NK-92 treated with Interleukin-12 subunit alpha and Interleukin-12 subunit beta, amount 100 ng/mL, for 24 hours (cell line): Measurements from ENCODE around the gene SH3GL1.

Source experiments
- DNase-seq: peaks from one replicate; lab custom pipeline; 2025; lab: John Stamatoyannopoulos, UW

Gene SH3GL1

GRCh38 chr19:4396949-4397783, 3.2 kb downstream of the SH3GL1 start:
- no peak for DNase-seq

- no peak for DNase-seq
Observed at GRCh38 chr19:4393947-4394590, 6.3 kb downstream of the SH3GL1 start.

GRCh38 chr19:4391701-4392483, 8.5 kb downstream of the SH3GL1 start:
- no peak for DNase-seq

GRCh38 chr19:4391306-4391693, 9.0 kb downstream of the SH3GL1 start:
- DNase-seq = no peak

- no peak for DNase-seq
Observed at GRCh38 chr19:4390567-4391305, 9.6 kb downstream of the SH3GL1 start.

- no peak for DNase-seq
Observed at GRCh38 chr19:4390017-4390566, 10.3 kb downstream of the SH3GL1 start.

- no peak for DNase-seq
Observed at GRCh38 chr19:4389511-4390016, 10.8 kb downstream of the SH3GL1 start.

- no peak for DNase-seq
Observed at GRCh38 chr19:4389064-4389375, 11.3 kb downstream of the SH3GL1 start.

GRCh38 chr19:4388337-4389063, 11.8 kb downstream of the SH3GL1 start:
- no peak for DNase-seq

GRCh38 chr19:4386041-4386782, 14.1 kb downstream of the SH3GL1 start:
- DNase-seq = no peak

GRCh38 chr19:4385291-4386040, 14.9 kb downstream of the SH3GL1 start:
- no peak for DNase-seq

- no peak for DNase-seq
Observed at GRCh38 chr19:4380254-4380727, 20.1 kb downstream of the SH3GL1 start.

- DNase-seq = no peak
Observed at GRCh38 chr19:4379383-4380253, 20.7 kb downstream of the SH3GL1 start.

- no peak for DNase-seq
Observed at GRCh38 chr19:4378886-4379285, 21.5 kb downstream of the SH3GL1 start.

- no peak for DNase-seq
Observed at GRCh38 chr19:4376991-4377781, 23.2 kb downstream of the SH3GL1 start.

GRCh38 chr19:4376671-4376990, 23.7 kb downstream of the SH3GL1 start:
- no peak for DNase-seq

GRCh38 chr19:4376028-4376670, 24.2 kb downstream of the SH3GL1 start:
- DNase-seq = no peak
